GM23338 (cell line): Measurements from ENCODE around the gene SLC9A3. TPM values are rescaled to one million over a fixed set of nuclear protein-coding genes. Genes with fewer than 3 reads are reported as not detected.

ENCODE experiments used
- ATAC-seq: fragments of 200-7000 bp; cut with Tn5 transposase; 3 replicates; pipeline ENCODE4 v1.9.1; 2020
- DNase-seq: peaks from one replicate; pipeline ENCODE4 v3.0.0-alpha.2; 2015; ENCODE audit warnings: low spot score
- H2AFZ ChIP-seq: fragments of 200-600 bp; sonication (generic); 2 replicates; pipeline ENCODE4 v1.8.0; 2016; ENCODE audit warnings: antibody characterized with exemption, mild to moderate bottlenecking, moderate library complexity
- H3F3A ChIP-seq: fragments of 200-600 bp; sonication (generic); replicated peaks from 2 replicates; pipeline ENCODE4 v1.8.0; 2017; ENCODE audit warnings: antibody characterized with exemption, mixed run types, low read depth
- H3K27ac ChIP-seq: fragments of 200-600 bp; sonication (generic); 2 replicates; pipeline ENCODE4 v1.6.1; 2016; ENCODE audit warnings: low read depth
- H3K27me3 ChIP-seq: fragments of 200-600 bp; sonication (generic); 2 replicates; pipeline ENCODE4 v1.8.0; 2016; ENCODE audit warnings: mild to moderate bottlenecking, mixed run types, moderate library complexity; ENCODE audit not compliant: insufficient read depth
- H3K36me3 ChIP-seq: fragments of 200-600 bp; sonication (generic); 2 replicates; pipeline ENCODE4 v1.8.0; 2016; ENCODE audit warnings: mild to moderate bottlenecking; ENCODE audit not compliant: insufficient read depth
- H3K4me1 ChIP-seq: fragments of 200-600 bp; sonication (generic); 2 replicates; pipeline ENCODE4 v1.8.0; 2016; ENCODE audit warnings: mild to moderate bottlenecking, moderate library complexity; ENCODE audit not compliant: insufficient read depth
- H3K4me2 ChIP-seq: fragments of 200-600 bp; sonication (generic); 2 replicates; pipeline ENCODE4 v1.7.1; 2017; ENCODE audit warnings: mixed run types
- H3K4me3 ChIP-seq: fragments of 200-600 bp; sonication (generic); 2 replicates; pipeline ENCODE4 v1.6.1; 2016; ENCODE audit warnings: mixed run types
- H3K79me2 ChIP-seq: fragments of 200-600 bp; sonication (generic); replicated peaks from 2 replicates; pipeline ENCODE4 v1.8.0; 2017; ENCODE audit warnings: mild to moderate bottlenecking; ENCODE audit not compliant: insufficient read depth
- H3K9me2 ChIP-seq: fragments of 200-600 bp; sonication (generic); 2 replicates; pipeline ENCODE4 v1.8.0; 2017; ENCODE audit not compliant: insufficient read depth
- H4K20me1 ChIP-seq: fragments of 200-600 bp; sonication (generic); replicated peaks from 2 replicates; pipeline ENCODE4 v1.8.0; 2017; ENCODE audit warnings: mild to moderate bottlenecking; ENCODE audit not compliant: insufficient read depth
- H3K27ac Mint-ChIP-seq: 2 replicates; pipeline ENCODE4 v1.8.0; 2020; ENCODE audit warnings: inconsistent platforms, mild to moderate bottlenecking, moderate library complexity, mixed read lengths
- H3K27me3 Mint-ChIP-seq: 3 replicates; pipeline ENCODE4 v1.8.0; 2022; ENCODE audit warnings: low read depth, mild to moderate bottlenecking, moderate library complexity, mixed read lengths, inconsistent platforms; ENCODE audit not compliant: insufficient read depth, poor library complexity
- H3K36me3 Mint-ChIP-seq: 3 replicates; pipeline ENCODE4 v1.8.0; 2021; ENCODE audit warnings: low read depth, mild to moderate bottlenecking, inconsistent platforms, moderate library complexity, mixed read lengths
- H3K4me1 Mint-ChIP-seq: 3 replicates; pipeline ENCODE4 v1.8.0; 2020; ENCODE audit warnings: mild to moderate bottlenecking, inconsistent platforms, mixed read lengths
- H3K4me3 Mint-ChIP-seq: 3 replicates; pipeline ENCODE4 v1.8.0; 2021; ENCODE audit warnings: moderate library complexity, mild to moderate bottlenecking, inconsistent platforms, mixed read lengths
- H3K9me3 Mint-ChIP-seq: 3 replicates; pipeline ENCODE4 v1.8.0; 2020; ENCODE audit warnings: moderate library complexity, mild to moderate bottlenecking, inconsistent platforms, mixed read lengths
- CREB1 ChIP-seq: fragments of 250-450 bp; sonication (Bioruptor Pico); IDR thresholded peaks from 2 replicates; pipeline ENCODE4 v1.5.0; 2020; ENCODE audit warnings: low read depth, mild to moderate bottlenecking, moderate library complexity
- CTCF ChIP-seq, 2 experiments: fragments of 200-600 bp in 1 of 2; sonication (generic) in 1 of 2; conservative IDR thresholded peaks; 2 replicates each; pipeline versions ENCODE4 v1.5.1 to v1.6.1; 2016 to 2017; ENCODE audit warnings: antibody characterized with exemption in 2 of 2, low read depth in 2 of 2, mild to moderate bottlenecking in 2 of 2, moderate library complexity in 1 of 2
- ETS1 ChIP-seq: IDR thresholded peaks from 2 replicates; pipeline ENCODE4 v1.6.1; 2016; ENCODE audit warnings: antibody characterized with exemption
- EZH2 ChIP-seq: fragments of 200-600 bp; sonication (generic); IDR thresholded peaks from one replicate; pipeline ENCODE4 v1.8.0; 2017; ENCODE audit warnings: antibody characterized with exemption, mild to moderate bottlenecking, low read depth; ENCODE audit not compliant: unreplicated experiment
- EZH2phosphoT487 ChIP-seq: fragments of 200-600 bp; sonication (generic); IDR thresholded peaks from one replicate; pipeline ENCODE4 v1.8.1; 2018; ENCODE audit warnings: antibody characterized with exemption; ENCODE audit not compliant: unreplicated experiment
- JUNB ChIP-seq: IDR thresholded peaks from one replicate; pipeline ENCODE4 v1.6.1; 2016; ENCODE audit warnings: antibody characterized with exemption; ENCODE audit not compliant: unreplicated experiment
- NANOG ChIP-seq: IDR thresholded peaks from 2 replicates; pipeline ENCODE4 v1.6.1; 2016; ENCODE audit warnings: antibody characterized with exemption, borderline replicate concordance
- POLR2AphosphoS5 ChIP-seq: IDR thresholded peaks from 2 replicates; pipeline ENCODE4 v1.6.1; 2016; ENCODE audit warnings: antibody characterized with exemption, low read depth
- STAT1 ChIP-seq: IDR thresholded peaks from one replicate; pipeline ENCODE4 v1.6.1; 2016; ENCODE audit warnings: antibody characterized with exemption; ENCODE audit not compliant: unreplicated experiment
- polyA plus RNA-seq: library from polyadenylated mRNA; unstranded; fragments of >200 nt; fragmentation: Nextera tagmentation; extraction: Ambion mirVana; gene quantifications from 2 replicates; pipeline ENCODE4 v1.2.1, GENCODE V29; 2016
- total RNA-seq: library from RNA; depleted of rRNA; stranded (reverse); fragments of >200 nt; shearing (Covaris generic); gene quantifications from 2 replicates; pipeline ENCODE4 v1.2.3, GENCODE V29; 2014
- TF ChIP-seq, protein P1 (sequence below): IDR thresholded peaks from one replicate; pipeline ENCODE4 v1.6.1; 2018; ENCODE audit warnings: antibody characterized with exemption; ENCODE audit not compliant: unreplicated experiment

The SLC9A3 gene
- total and polyA plus RNA-seq, 2 experiments from 2014 or later = 0.39 to 3.1 TPM

DNA sequence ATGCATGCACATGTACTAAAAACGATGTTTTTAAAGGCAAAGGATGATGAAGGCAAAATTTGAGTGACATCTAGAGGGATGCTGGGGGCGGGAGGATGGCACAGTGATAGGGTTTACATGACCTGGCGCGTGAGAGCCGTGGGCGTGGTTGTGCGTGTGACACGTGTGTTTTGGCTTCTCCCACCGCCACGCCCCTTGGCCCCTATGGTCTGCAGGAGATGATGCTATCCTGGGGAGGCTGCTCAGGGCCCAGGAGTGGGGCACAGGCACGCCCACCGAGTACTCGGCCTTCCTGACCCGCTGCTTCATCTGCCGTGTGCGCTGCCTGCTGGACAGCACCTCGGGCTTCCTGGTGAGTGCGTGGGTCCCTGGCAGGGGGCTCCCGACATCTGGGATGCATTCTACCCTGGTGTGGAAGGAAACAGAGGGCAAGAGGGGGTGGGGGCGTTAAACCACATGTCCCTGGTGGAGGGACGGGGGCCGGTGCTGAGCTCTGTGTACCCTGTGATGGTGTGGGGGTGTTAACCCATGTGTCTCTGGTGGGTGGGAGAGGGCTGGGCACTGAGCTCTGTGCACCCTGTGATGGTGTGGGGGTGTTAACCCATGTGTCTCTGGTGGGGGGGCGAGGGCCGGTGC lies 100.5 kb downstream of the SLC9A3 start:
- TF ChIP-seq STAT1 (no peak), EZH2 (no peak), ETS1 (no peak), NANOG (no peak), POLR2AphosphoS5 (no peak)
- TF ChIP-seq, protein P1, sequence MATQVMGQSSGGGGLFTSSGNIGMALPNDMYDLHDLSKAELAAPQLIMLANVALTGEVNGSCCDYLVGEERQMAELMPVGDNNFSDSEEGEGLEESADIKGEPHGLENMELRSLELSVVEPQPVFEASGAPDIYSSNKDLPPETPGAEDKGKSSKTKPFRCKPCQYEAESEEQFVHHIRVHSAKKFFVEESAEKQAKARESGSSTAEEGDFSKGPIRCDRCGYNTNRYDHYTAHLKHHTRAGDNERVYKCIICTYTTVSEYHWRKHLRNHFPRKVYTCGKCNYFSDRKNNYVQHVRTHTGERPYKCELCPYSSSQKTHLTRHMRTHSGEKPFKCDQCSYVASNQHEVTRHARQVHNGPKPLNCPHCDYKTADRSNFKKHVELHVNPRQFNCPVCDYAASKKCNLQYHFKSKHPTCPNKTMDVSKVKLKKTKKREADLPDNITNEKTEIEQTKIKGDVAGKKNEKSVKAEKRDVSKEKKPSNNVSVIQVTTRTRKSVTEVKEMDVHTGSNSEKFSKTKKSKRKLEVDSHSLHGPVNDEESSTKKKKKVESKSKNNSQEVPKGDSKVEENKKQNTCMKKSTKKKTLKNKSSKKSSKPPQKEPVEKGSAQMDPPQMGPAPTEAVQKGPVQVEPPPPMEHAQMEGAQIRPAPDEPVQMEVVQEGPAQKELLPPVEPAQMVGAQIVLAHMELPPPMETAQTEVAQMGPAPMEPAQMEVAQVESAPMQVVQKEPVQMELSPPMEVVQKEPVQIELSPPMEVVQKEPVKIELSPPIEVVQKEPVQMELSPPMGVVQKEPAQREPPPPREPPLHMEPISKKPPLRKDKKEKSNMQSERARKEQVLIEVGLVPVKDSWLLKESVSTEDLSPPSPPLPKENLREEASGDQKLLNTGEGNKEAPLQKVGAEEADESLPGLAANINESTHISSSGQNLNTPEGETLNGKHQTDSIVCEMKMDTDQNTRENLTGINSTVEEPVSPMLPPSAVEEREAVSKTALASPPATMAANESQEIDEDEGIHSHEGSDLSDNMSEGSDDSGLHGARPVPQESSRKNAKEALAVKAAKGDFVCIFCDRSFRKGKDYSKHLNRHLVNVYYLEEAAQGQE = no peak
- DNase-seq = no peak
- no peak overlapping the region for H3K27ac ChIP-seq
- H3K9me2 ChIP-seq = peaks cover 8% of the 10 kb centered on the region
- H2AFZ ChIP-seq = no peak overlapping the region
- no peak overlapping the region for H3K4me3 ChIP-seq
- Mint-ChIP-seq H3K9me3 (no peaks in the 10 kb centered on the region), H3K27ac (no peak overlapping the region), H3K4me3 (no peak overlapping the region), H3K36me3 (no peaks in the 10 kb centered on the region), H3K4me1 (0 out of 3 replicates have a peak, but pooled peaks cover 4% of the 10 kb centered on the region), H3K27me3 (peaks cover 7% of the 10 kb centered on the region)
- H3K4me2 ChIP-seq = no peak overlapping the region
- no peaks in the 10 kb centered on the region for H3K36me3 ChIP-seq
- no peaks in the 10 kb centered on the region for H3F3A ChIP-seq
- H3K27me3 ChIP-seq = no peaks in the 10 kb centered on the region
- no peaks in the 10 kb centered on the region for H4K20me1 ChIP-seq
- ATAC-seq = no peak
- no peaks in the 10 kb centered on the region for H3K79me2 ChIP-seq
- no peaks in the 10 kb centered on the region for H3K4me1 ChIP-seq

GRCh38 chr5:423233-423565 lies 101.0 kb downstream of the SLC9A3 start:
- Histone ChIP-seq H4K20me1 (no peaks in the 10 kb centered on the region), H3F3A (no peaks in the 10 kb centered on the region), H3K27me3 (no peaks in the 10 kb centered on the region), H3K27ac (no peak overlapping the region), H3K9me2 (peaks cover 8% of the 10 kb centered on the region), H3K36me3 (no peaks in the 10 kb centered on the region), H3K4me3 (no peak overlapping the region), H2AFZ (no peak overlapping the region), H3K4me2 (no peak overlapping the region), H3K79me2 (no peaks in the 10 kb centered on the region), H3K4me1 (no peaks in the 10 kb centered on the region)
- Mint-ChIP-seq H3K27ac (no peak overlapping the region), H3K4me1 (0 out of 3 replicates have a peak, but pooled peaks cover 4% of the 10 kb centered on the region), H3K27me3 (peaks cover 7% of the 10 kb centered on the region), H3K4me3 (no peak overlapping the region), H3K36me3 (no peaks in the 10 kb centered on the region), H3K9me3 (no peaks in the 10 kb centered on the region)
- ATAC-seq (no peak), DNase-seq (no peak)
- TF ChIP-seq EZH2phosphoT487 (no peak), JUNB (no peak), ETS1 (no peak), CTCF (conservative IDR thresholded peaks at IDR 0.05; ENCODE audit: low read depth in 2 of 2) (no peak), CREB1 (CRISPR knock-in tag) (no peak)
